Epithelial cell of esophagus (primary cell): ENCODE data around the gene SLC22A4.

Experiments used
- DNase-seq: peaks from one replicate; pipeline ENCODE4 v3.0.0; 2010; ENCODE audit warnings: low read depth
- H3K4me3 ChIP-seq: 2 replicates; pipeline ENCODE4 v1.5.1; 2011; ENCODE audit warnings: mild to moderate bottlenecking, low read length, control low read depth
- TF ChIP-seq, protein P1 (sequence below): IDR thresholded peaks from 2 replicates; pipeline ENCODE4 v1.5.1; 2011; ENCODE audit warnings: low read depth, mild to moderate bottlenecking, low read length, control low read depth, inconsistent platforms; ENCODE audit not compliant: insufficient read depth; ENCODE audit errors: missing control alignments

SLC22A4 gene

DNA sequence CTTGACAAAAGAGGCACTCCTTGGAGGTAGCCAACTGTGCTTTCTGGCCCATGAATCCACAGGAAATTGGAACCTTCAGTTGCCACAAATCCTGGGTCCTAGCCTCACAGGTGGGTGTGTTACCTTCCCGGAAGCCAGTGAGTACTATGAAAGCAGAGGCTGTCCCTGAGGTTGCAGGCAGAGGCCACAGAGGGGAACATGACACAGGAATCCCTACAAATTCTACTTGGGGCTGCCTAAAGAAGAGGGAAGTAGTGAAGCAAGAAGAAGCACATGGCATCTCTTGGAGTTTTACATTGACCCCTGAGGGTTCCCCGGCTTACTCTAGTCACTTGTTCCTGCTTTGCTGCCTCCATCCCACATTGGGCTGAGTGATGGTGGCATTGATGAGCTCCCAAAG, 77.9 kb downstream of the SLC22A4 start:
- TF ChIP-seq, protein P1, sequence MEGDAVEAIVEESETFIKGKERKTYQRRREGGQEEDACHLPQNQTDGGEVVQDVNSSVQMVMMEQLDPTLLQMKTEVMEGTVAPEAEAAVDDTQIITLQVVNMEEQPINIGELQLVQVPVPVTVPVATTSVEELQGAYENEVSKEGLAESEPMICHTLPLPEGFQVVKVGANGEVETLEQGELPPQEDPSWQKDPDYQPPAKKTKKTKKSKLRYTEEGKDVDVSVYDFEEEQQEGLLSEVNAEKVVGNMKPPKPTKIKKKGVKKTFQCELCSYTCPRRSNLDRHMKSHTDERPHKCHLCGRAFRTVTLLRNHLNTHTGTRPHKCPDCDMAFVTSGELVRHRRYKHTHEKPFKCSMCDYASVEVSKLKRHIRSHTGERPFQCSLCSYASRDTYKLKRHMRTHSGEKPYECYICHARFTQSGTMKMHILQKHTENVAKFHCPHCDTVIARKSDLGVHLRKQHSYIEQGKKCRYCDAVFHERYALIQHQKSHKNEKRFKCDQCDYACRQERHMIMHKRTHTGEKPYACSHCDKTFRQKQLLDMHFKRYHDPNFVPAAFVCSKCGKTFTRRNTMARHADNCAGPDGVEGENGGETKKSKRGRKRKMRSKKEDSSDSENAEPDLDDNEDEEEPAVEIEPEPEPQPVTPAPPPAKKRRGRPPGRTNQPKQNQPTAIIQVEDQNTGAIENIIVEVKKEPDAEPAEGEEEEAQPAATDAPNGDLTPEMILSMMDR, result no peak
- H3K4me3 ChIP-seq, result no peak overlapping the region
- DNase-seq, result no peak

DNA sequence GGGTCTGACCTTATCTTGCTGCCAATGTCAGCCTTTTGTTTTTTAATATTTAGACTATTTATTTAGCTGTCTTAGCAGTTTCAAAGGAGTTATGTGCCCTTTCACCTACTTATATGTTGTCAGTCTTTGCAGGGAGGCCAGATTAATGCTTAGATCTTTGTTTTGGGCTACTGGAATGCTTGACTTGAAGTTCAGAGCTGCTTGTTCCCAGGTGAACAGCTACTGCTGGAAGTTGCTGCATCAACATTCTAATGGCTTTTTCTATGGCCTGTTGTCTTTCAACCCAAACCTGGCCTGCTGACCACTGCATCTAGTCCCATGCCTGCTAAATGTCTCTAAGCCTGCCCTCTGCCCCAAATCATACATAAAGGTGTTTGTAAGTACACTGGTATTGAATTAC, 78.3 kb downstream of the SLC22A4 start:
- TF ChIP-seq, protein P1, result no peak
- H3K4me3 ChIP-seq, result no peak overlapping the region
- no peak for DNase-seq

DNA sequence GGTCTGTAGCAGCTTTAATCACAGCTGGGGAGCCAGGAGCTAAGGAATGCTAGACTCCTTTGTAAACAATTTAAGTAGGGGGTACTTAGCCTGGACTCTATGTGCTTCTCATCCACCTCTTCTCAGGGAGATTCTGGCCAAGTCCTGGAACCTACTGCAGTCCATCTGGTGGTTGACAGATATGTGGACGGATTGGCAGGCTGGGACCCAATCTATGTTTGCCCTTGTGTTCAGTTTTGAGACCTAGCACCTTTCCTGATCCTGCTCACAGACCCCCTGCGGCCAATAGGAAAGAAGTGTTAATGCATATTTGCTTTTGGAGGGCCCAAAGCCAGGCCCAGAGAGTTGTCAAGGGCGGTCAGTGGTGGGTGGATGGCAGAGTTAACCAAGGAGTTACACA, 81.8 kb downstream of the SLC22A4 start:
- TF ChIP-seq, protein P1, result no peak
- no peak for DNase-seq

DNA sequence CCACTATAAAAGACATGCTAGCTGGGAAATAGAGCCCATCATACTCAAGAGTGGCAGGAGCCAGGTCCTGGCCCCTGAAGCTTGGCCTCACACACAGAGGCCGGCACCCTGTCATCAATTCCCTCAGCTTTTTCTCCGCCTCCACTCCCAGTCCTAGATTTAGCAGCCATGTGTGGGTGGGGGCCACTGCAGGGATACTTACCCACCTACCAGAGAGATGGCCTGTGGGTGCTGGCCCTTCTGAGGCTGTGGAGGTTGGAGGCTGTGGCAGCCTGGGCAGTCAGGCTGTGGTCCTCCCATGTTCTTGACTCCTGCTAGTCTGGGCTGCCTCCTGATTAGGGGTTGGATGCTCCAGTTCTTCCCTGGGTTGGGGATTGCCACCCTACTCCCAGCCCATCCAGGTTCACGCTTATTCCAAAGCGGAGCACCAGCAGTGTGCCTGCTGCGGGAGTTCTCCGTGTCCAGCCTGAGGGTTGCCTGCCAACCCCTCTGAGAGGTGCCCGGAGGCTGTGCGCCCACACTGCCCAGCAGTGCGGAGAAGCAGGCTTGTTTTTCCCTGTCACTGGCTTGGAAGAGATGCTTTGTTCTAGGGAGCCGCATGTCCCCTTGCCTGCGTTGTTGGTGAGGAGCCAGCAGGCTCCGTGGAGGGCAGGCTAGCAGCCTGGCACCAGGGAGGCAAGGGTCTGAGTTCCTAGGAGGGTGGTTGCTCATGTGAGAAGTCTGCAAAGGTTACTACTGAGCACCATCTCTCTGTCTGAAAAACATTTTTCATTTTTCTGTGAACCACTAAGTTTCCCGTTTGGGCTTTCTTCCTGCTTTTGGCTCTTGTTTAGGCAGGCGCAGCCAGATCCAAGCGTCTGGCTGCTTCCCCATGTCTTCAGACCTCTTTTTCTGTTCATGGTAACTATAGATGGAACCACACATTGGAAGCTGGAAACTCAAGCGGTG, 82.8 kb downstream of the SLC22A4 start:
- no peak overlapping the region for H3K4me3 ChIP-seq
- DNase-seq, result no peak
- TF ChIP-seq, protein P1, result no peak

More for the DNA sequence above, 81.8 kb downstream of the SLC22A4 start:
- no peak overlapping the region for H3K4me3 ChIP-seq

DNA sequence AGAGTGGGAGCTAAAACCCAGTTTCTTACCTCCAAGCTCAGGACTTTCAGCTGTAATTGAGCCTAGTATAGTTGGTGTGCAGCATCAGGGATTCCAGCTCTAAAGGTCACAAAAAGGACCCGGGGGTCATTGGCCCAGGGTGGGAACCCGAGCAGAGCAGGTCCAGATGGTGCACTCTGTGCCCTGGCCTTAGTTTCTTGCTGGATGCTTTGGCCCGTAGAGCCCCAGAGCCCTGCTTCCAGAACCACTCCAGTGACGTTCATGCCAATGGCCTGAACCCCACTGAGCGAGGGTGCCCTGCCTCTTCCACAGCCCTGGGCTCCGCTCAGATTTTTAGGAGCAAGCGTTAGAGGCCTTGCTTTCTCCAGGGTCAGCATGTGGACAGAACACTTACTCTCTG, 83.5 kb downstream of the SLC22A4 start:
- TF ChIP-seq, protein P1, result no peak
- H3K4me3 ChIP-seq, result no peak overlapping the region
- DNase-seq, result no peak

DNA sequence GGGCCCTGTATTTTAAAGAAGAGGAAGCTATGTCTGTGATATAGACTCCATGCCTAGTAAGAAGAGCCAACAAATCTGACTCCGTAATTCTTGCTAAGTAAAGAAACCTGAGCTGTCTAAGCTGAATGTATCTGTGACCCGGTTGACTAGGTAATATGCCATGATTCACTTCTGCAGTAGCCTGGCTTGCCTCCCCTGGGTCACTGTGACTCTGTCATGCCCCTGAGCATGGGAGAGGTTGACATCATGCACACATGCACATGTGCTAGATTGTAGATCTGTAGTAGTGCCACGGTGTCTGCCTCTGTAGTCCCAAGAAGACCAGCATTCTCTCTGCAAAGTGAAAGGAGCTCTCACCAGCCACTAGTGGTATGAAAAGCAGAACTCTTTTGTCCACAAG, 84.4 kb downstream of the SLC22A4 start:
- TF ChIP-seq, protein P1, result no peak
- no peak overlapping the region for H3K4me3 ChIP-seq
- peak; percentile 83 for DNase-seq
